SIG-M5 treated with dmso at 0.1 percent for 504 hours (cell line): ENCODE measurements around the gene ARMH2.

Experiments
- DNase-seq: peaks from one replicate; lab custom pipeline; 2025; ENCODE audit not compliant: unreplicated experiment; lab: John Stamatoyannopoulos, UW

ARMH2 gene

DNA sequence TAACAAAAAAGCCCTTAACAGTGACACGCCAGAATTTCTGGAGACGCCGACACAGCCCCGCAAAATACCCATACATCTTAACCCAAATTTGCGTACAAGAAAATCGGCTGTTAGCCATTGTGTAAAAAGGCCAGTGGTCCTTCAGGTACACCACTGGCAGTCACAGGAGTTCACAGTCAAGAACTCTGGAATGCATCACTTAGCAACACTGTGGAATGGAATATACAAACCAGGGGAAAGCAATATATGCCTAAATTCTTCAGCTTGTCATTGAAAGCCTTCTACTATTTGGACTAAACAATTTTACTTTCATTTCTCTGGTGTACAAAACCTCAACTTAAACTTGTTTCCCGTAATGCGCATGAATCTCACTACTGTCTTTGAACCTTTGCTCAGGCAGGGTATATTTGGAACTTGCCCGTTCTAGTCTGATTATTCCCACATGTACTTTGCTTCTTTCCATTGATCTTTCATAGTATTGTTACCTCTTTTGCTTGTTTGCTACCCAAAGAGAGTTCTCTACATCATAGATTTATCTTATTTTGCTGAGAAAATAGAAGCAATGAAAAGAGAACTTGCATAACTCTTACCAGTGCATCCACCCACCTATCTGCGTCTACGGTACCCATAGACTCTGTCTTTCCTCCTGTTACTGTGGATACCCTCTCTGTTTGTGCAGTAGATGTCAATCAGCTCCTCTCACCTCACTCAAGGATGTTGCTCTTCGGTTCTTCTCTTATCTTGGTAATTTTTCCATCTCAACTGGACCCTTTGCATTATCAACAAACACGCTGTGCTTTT is at the start of gene ARMH2:
TSS of gene ARMH2 (minus strand) at position 178 of the 801 bp plus-strand sequence. CDS start at position 118, 60 bp downstream.
- no peak for DNase-seq

DNA sequence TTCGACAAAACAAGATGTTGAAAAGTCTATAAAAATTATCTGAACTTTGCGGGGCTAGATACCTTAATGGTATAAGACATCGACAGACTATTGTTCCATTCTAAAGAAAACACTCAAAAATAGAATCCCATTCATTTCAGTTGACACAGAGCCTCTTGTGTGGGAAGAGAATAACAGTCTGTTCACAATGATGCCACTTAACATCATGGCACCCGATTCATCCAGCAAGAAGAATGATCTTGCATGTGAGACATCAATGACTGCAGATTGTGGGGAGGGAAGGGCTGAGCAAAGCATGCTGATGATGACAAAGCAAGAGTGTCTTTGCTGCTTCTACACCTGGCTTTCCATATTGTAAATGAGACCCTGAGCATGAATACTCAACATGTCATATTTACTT is 49.7 kb upstream of the ARMH2 start:
- DNase-seq = no peak

DNA sequence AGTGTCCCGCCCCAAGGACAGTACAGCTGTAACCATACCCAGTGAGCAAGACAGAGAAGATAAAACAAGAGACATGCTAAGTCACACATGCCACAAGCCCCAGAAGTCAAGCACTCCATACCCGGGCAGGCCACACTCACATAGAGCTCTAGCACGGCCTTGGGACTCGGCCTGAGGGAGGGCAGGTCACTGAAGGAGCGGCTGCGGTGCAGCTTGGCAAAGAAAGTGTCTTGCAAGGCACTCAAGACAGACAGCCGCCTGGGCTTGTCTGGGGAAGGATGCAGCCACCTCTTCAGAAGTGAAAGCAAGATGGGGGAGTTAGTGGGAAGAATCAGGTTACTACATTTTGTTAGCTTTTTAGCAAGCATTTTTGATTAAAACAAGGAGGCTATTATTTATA is 48.7 kb upstream of the ARMH2 start:
- DNase-seq = no peak

DNA sequence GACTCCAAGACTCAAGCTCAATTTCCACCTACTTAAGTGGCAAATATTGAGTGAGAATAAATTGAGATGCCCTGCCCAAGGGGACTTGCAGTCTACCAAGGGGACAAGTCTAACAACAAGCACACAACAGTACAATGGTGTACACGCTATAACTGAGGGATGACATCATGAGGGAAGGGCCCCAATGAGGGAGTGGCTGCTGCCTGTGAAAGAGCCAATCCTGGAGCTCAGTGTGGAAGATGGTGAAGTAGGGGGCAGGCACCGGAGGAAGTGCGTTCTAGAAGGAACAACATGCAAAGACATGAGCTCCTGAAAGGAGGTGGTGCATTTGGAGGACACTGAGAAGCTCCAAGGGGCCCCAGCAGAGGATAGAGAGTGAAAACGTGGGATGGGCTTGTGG is 46.9 kb upstream of the ARMH2 start:
- DNase-seq = no peak

DNA sequence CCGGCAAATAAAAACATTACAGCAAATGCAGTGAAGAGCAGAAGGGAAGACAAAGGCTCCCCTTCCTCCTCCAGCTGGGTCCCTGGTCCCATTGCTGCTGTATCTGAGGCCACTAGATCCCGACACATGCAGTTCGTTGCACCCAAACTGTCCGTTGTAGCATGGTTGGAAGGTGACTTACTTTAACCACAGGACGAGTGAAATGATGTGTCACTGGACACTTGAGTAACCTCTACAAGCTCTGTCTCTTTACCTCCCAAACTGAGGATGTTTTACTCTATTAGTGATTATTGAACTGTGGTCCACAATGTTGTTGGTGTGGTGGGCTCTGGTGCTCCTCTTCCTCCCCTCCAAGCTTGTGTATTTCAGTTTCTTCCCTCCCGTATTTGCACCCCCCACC is 46.2 kb upstream of the ARMH2 start:
- no peak for DNase-seq

DNA sequence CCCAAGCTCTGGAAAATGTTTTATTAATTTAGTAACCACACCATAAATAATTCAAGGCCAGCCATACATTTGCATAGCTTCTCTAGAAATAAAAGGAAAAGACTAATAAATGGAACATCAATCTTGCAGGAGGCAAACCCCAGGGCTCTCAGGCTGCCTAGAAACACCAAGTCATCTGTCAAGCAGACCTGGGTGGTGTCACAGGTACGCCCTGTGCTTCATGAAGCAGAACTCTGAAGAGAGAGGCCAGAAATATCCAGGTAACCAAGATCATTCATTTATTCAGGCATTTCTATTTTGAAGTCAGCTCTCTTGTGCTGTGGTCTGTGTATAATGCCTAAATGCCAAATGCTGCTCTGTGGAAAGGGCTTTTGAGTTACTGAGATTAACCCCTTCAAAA is 45.3 kb upstream of the ARMH2 start:
- DNase-seq = no peak

DNA sequence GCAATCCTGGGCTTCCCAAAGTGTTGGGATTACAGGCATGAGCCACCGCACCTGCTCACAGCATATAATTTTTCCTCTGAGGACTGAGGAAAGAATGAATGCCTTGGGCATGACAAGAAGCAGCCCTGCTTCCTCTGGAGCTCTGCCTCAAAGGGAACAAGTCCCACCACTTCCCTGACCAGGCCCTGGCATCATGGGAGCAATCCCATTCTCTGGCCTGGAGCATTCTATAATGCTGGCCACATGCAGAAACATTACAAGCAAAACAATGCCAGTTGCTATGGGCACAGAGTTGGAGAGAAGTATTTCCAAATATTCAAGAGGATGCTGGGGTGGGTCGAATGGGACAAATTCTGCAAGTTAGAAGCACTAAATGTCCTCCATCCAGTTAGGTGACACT is 41.5 kb upstream of the ARMH2 start:
- no peak for DNase-seq

DNA sequence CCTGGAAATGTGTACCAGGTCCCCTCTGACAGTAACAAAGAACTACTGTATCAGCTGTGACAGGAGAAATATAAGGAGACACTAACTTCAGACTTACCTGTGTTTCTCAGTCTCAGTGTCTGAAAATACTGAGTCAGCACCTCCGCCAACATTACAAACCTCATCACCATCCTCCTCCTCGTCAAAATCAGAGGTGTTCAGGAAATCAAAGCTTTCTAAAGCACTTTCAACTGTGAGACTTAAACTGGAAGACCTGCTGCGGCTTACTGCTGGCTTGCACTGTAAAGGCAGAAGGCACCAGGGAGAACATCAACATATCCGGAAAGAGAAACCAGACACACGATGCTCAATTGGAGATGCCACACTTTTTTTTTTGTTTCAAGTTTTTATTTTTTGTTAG is 40.3 kb upstream of the ARMH2 start:
- no peak for DNase-seq

DNA sequence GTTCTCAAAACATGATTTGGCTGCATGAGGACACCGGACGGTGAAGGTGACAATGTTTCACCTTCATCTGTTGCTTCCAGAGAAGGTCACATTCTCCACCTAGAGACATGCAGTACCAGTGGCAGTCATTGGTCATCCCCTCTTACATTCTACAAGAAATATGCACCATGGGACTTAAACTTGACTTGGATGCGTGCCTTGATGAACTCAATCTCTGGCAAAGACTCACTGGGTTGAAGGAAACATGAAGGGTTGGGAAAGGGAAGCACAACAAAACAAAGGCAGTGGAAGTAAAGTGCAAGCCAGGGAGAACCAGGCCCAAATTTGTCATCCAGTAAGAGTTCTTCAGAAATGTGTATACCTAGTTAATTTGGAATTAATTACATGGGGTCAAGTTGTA is 39.4 kb upstream of the ARMH2 start:
- no peak for DNase-seq

DNA sequence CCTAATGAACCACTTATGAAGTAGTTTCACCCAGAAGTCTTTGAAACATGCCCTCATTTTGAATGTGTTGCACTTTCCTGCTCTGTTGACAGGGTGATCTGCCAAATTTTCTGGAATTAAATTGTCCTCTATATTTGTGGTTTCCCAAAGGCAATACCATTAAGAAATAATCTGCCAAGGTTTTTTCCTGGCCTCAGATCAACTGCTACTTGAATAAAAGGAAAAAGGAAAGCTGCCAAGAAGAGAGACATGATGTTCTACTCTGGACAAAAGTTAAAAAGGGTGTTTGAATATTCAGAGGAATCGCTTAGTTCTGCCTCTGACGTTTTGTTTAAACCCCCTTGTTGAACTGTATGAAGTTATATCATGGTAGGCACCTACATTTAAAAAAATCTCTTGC is 37.4 kb upstream of the ARMH2 start:
- no peak for DNase-seq

DNA sequence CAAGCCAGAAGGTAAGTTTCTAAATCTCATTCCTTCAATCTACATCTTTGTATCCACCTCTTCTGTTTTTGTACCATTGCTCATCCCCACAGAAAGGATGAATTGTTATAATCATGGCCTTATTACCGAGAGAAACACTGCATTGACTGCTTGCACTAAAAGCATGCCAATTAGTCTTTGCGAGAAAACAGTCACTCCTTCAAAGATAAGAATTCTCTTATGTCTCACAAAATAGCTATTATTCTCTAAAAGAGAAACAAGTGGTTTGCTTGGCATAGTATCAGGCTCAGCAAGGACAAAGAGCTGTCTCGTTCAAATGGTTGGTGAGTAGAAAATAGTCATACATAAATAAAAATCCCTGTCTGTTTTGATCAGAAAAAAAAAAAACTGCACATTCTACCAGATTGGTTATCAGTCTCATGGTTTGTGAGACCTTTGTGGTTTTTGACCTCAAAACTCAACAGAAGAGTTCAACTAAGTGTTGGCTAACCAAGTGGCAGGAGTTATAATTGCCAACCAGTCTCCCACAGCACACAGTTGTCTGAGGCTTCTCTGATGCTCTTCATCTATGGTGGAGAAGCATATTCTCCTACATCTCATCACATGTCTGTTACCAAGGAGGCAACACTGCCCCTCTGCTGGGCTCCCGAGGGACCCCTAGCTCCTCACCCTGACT is 35.1 kb upstream of the ARMH2 start:
- no peak for DNase-seq

DNA sequence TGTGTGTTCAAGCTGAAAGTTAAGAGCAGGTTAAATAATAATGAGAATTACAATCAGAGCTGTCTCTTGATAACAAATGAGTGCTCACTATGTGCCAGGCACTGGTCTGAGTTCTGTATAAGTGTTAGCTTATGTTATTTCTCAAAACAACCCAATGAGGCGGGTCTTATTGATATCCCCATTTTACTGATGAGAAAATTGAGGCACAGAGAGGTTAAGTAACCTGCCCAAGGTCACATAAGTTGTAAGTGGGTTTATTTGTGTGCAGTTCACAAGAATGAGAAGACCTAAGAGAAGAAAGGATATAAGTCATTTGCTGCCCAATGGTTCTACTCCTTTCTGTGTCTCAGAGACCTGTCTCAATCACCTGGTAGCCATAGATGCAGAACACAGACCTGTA is 34.1 kb upstream of the ARMH2 start:
- DNase-seq = no peak

DNA sequence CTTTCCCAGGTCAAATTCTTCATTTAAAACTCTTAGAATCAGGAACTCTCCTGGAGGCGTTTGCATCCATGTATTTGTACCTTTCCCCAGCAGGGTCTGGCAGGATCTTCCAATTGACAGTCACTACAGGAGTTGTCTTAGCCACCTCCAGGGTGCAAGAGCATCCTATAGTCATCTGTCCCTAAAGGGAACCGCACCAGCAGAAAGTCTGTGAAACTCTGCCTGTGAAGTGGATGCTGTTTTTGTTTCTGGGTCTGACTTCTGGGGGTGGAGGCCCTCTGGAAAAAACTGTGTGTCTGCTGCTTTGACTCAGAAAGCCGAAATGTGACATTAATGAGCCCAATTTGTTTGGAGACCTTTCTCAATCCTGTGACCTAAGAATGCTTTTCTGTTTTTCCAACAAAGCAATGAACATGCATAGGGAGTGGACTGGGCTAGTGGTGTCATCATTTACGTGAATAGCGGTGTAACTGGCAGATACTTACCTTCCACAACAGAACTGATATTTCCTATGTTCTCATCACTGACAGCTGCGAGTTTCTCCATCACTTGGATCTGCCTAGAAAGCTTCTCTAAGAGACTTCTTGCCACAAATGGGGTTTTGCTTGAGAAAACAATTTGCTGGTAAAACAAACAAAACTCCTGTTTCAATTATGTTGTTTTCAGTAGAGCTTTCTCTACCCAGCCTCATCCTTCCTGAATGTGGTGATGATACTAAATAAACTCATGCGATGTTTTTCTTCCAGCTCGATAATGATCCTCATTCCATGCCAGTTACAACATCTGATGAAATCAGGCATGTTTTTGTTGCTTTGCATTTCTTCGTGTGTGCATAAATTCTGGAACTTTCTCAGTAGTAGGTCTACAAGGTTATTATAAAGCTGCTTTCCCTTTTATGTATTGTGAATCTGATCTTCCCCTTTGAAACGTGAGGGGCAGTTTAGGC is 33.3 kb upstream of the ARMH2 start:
- DNase-seq = no peak

DNA sequence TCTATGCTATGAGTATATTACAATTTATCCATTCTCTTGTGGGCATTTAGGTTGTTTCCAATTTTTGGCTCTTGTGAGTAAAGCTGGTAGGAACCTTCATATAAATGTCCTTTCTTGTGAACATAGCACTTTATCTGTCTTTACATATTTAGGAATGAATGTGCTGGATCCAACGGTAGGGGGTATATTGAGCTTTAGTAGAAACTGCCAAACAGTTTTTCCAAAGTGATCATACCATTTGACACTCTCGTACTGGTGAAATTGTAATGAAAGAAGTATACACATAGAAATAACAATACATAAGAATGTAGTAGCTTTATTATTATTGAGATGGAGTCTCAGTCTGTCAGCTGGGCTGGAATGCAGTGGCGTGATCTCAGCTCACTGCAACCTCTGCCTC is 30.9 kb upstream of the ARMH2 start:
- no peak for DNase-seq

DNA sequence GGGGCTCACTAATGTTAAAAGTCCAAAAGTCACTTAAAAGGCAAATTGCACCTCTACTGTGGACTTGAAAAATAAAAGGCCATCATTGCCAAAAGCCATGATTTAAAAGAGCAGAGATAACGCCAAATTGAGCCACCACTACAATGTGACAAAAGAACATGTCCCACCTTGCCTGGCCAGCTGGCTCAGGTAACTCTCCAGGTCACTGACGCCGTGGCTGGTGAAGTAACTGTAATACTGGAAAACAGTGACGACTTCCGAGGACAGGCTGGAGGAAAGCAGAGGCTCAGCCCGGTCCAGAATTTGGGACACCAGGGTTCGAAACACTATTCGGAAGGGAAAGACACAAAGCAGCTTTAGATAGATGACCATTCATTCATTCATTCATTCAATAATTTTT is 29.3 kb upstream of the ARMH2 start:
- no peak for DNase-seq

DNA sequence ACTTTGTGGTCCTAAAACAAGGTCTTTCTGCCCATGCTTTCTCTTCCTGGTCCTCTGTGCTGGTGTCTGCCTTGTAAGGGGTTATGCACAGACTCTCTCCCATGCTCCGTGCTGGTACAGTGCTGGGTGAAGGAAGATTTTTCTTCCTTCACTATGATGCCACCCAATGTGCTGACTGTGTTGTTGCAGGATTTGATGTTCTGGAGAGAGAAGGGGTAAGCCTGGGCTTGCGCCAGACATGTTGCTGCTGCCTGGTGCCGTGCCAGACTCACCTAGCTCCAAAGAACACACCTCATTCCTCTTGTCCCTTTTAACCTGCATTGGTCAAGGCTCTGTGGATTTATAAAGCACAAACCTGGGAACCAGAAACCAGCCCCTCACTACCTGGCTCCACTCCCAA is 28.4 kb upstream of the ARMH2 start:
- no peak for DNase-seq

DNA sequence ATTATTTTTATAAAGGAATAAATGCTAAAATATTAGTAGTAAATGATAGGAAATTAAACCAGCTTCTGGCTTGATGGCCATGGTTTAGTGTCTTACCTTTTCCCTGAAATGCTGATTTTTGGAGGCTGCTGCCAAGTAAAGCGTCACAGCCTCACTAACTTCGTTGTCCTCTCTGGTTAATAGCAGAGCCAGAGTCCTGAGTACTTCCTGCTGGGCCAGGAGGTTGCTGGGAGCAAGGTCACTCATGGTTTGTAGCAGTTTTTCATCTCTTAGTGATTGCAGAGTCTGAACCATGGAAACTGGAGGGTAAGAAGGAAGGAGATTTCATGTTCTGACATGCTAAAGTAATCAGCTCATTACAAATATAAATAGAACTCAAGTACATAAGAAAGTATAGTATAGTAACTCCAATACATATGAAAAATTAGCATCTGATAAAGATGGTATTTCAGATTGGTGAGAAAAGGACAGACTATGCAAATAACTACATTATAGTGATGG is 26.5 kb upstream of the ARMH2 start:
- no peak for DNase-seq

DNA sequence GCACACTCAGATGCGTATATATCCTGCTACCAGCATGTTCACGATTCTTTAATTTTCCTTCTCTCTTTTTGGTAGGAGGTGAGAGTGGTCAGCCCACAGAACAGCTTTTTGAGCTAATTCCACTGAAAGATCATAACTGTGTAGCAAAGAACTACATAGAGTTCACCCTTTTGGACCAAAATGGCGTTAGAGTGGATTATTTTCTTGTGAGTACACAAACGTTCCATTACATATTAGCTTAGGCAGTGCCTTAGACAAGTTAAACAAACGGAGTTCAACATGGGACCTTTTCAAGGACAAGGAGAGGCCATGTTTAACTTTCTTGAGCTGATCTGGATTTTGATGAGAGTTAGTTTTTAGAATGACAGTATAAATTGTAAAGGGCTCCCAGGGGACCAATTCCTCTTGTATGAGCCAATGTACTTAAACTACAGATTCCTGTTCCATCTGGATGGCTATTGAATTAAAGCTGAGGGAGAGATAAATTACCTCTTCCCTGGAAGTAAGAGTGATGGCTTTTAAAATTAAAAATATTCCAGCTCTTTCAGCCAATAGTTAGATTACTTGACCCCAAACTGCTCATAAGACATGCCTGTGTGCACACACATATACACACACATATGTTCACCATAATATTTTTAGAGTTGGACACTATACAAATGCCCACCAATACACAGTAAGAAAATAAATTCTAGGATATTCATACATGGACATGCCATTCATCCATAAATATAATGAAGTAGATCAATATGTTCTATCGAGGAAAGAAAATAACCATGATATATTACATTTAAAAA is 25.6 kb upstream of the ARMH2 start:
- no peak for DNase-seq

DNA sequence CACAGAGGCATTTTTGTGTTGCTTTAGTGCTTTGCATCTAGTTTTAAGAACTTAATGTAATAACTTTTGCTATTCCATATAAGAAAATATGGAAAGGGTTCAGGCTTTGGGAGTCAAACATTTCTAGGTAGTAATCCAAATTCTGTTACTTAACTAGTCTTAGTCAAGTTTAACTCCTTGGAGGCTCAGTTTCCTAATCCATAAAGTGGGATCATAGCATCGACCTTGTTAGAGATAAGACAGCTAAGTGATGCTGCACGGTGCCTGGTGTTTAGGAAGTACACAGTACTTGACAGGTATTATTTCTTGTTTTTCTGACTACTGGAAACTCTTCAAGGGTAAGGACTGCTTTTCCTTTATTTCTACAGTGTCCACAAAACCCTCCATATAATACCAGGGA is 24.5 kb upstream of the ARMH2 start:
- no peak for DNase-seq

DNA sequence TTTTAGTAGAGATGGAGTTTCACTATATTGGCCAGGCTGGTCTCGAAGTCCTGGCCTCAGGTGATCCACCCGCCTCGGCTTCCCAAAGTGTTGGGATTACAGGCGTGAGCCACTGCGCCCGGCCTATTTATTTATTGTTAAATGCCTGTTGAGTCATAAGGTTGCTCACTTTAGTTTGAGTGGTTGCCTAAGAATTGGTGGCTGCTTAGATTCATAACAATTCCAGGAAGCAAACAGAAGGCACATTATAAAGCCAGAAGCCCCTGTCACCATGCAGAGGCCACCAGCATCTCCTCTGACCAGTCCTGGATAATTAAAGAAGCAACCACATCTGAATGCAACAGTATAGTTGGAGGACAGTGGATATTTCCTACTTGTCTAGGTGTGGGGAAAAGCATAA is 24.0 kb upstream of the ARMH2 start:
- DNase-seq = no peak
